ENCODE data around the gene AKR1C2.
"Not testable (repeated sequence)": the region's sequence is repeated elsewhere in the genome, so short reads cannot be mapped to it uniquely, and the experiment has no call there.

The AKR1C2 gene

DNA sequence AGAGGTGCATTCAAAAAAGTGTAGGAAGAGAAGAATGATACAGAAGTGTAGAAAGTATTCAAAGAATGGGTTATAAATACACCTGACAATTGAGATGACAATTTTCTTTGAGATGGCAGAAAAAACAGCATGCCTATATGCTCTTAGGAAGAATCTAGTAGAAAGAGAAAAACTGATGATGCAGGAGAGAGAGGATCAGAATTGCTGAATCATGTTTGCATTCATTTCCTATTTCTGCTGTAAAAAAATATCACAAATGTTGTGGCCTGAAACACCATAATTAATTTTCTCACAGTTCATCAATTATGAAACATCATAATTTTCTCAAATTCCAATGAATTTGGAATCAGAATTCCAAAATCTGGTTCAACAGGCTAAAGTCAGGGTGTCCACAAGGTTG, 50.3 kb downstream of the AKR1C2 start:
- no peak for DNase-seq

DNA sequence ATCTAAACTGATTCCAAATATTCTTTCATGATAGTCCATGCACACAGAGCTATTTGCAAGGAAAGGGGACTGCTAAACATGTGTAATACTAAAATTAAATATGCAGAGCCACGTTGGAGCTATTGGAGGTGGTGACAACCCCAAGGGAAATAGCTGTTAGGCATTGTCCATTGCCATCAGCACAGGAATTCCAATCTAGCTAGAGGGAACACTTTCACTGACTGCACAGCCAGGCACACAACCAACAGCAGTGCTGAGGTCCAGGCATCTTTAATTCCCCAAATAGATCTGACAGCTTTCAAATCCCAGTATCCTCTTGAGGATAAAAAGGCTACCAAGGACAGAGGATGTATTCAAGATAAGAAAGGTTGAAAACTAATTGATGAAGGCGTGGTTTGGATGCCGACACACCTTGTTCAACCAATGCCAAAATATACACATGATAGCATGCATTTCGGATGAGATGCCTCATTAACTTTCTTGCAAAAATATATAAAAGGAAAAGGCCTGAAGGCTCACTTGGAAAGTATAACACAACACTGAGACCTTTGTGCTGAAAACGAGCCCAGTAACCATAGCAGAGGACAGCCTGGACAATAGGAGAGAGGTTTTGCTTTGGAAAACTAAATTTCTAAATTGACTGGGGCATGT, 52.0 kb downstream of the AKR1C2 start:
- DNase-seq = not testable (repeated sequence)

DNA sequence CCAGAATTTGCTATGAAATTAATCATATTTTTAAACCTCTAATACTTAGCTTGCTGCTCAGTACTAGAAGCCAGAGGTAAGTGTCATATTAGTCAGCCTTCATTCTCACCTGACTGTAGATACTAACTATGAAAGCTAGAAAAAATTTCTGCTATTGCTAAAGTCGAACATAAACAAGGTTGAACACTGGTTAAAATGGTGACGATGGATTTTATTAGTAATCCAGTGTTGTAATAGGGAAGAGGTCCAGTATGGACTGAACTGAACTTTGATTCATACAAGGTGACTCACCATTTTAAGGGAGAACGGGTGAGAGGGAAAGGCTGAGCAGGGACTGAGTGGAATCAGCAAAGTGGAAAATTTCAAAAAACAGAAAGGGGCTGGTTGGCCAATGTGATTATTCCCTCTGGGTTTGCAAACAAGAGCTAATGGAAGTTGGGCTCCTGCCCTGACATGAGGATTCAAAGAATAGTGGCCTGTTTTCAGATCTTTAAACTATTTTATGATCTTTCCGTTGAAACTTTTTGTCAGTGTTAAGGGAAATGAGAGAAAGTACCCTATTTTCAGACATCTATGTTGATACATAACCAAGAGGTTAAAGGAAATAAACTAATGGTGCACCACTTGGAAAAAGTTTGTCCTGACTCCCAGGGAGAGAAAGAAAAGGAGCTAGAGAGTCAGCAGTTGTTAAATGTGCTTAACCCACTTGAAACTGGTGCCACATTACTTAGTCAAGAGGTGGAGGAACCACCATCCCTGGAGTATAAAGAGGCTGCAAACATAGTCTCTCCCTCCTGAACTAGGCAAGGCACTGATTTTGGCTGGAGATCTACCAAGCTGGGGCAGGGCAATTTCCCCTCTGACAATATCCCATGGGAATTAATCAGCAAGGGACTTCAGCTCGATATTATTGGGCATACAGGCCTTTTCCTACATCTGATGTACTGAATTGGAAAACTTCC, 55.7 kb downstream of the AKR1C2 start:
- no peak for DNase-seq

DNA sequence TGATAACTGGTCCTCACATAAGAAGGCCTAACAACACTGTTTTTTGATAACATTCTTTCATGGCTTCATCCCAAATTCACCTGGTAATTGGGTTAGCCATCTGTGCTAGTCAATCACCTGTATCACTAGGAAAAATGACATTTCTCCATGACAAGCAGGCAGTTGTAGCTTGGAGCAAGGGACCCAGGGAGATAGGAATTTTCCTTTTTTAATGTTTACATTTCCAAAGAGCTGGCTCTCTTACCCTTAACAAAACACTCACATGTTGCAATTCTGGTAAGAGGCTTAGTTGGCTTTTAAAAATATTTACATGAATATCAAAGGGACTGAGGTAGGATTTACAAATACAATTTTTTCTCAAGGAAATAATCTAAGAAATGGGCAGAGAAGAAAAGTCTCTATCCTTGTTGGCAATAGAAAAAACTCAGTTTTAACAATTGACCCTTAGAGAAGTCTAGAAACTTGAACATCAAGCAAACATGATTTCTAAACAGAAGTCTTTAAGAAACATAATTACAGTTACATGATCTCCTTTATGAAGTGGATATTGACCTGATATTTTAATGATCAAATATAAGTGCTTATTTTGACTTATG, 56.5 kb downstream of the AKR1C2 start:
- DNase-seq = no peak

DNA sequence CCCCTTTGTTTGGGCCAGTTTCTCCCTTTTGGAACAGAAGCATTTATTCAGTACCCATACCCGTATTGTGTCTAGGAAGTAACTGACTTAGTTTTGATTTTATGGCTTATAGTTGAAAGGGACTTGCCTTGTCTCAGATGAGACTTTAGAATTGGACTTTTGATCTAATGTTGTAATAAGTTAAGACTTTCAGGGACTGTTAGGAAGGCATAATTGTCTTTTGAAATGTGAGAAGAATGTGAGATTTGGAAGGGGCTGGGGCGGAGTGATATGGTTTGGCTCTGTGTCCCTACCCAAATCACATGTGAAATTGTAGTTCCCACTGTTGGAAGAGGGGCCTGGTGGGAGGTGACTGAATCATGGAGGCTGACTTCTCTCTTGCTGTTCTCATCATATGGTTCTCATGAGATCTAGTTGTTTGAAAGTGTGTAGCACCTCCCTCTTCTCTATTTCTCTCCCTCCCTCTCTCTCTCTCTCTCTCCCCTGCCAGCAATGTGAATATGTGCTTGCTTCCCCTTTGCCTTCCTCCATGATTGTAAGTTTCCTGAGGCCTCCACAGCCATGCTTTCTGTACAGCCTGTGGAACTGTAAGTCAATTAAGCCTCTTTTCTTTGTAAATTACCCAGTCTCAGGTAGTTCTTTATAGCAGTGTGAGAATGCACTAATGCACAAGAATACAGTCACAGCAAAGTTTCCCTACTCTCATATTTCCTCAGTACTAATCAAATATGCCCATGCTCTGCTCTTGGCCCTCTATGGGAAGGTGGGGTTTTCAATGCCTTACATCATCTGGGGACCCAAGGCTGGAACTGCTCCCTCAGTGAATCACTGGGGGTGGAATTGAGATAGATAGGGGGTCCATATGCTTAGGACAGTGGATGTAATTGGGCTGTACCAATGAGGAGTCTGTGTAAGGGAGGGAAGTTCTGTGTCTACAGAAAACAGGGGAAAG, 57.6 kb downstream of the AKR1C2 start:
- no peak for DNase-seq

DNA sequence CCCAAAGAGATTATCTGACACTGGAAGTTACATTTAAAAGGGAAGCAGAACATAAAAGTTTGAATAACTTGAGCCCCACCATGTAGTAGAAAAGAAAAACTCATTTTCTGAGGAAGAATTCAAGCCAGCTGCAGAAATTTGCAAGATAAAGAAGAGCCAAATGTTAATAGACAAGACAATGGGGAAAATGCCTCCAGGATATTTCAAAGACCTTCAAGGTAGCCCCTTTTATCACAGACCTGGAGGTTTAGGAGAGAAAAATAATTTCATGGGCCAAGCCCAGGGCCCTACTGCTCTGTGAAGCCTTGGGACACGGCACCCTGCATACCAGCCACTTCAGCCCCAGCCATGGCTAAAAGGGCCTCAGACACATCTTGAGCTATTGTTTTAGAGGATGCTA, 58.8 kb downstream of the AKR1C2 start:
- DNase-seq = no peak

DNA sequence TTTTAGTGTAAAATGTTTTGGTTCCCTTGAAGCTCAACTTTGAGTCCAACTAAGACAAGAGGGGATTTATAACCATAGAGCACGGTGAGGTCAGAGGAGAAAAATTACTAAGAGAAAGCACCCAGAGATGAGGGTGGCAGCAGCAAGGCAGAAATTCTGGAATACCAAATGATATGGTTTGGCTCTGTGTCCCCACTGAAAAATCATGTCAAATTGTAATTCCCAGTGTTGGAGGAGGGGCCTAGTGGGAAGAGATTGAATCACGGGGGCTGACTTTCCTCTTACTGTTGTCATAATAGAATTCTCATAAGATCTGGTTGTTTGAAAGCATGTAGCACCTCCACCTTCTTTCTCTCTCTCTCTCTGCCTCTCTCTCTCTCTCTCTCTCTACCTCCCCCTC, 59.8 kb downstream of the AKR1C2 start:
- DNase-seq = no peak

DNA sequence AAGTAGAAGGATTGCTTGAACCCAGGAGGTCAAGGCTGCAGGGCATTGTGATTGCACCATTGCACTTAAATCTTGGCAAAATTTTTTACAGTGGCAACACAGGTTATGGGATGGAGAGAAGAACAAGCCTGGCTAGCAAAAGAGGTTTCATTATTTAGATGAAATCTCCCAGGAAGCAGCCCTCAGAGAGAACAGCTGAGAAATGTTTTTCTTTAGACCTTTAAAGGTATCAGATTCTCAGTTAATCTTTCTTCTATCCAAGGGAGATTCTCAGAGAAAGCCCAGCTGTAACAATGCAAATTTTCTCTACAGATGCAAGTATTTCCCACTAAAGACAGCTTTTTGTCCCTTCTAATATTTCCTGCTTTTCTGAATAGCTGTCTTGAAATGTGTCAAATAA, 60.2 kb downstream of the AKR1C2 start:
- not testable (repeated sequence) for DNase-seq

DNA sequence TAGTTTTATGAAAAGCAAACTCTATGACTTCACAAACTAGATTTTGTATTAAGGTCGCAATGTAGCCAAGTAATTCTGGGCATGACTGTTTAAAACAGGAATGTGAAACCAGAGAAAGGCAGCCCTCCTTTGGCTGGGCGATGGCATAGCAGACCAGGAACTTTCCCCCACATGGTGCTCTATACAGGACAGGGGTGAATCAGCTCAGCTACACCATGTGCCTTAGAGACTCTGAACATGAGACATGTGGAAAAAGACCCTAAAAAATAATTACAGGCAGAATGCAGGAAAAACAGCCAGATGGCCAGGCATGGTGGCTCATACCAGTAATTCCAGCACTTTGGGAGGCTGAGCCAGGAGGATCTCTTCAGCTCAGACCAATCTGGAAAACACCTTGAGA, 60.7 kb downstream of the AKR1C2 start:
- not testable (repeated sequence) for DNase-seq

DNA sequence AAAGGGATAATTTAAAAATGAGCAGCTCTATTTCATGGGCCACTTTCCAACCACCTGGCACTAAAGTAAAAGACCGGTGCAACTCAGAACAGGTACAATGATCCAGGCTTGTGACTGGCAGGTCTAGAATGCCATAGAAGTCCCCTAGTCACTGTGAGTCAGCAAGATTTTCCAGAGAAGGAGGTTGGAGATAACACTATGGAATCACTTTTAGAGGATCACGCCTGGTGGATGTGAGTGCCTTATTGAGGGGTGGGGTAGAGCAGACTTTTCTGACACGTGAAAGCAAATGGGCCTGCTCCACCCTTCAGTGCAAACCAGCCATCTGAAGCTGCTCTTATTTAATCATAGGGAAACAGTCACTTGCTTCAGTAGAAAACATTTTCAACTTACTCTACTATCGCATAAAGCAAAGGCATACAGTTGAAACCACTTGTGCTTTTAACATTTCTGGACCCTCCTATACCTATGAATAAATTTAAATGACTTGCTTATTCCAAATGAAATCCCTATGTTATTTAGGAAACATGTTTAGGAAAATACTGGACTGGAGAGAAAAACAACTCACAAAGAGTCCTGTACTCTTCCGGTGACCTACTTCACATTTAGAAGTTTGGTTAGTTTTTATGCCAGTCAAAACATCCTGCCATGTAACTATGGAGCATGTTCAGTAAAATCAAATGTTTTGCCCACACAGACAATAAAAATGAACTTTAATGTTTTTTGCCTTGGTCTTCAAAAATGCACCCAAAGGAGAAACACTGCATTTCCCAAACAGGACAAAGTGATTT, 61.9 kb downstream of the AKR1C2 start:
- no peak for DNase-seq

DNA sequence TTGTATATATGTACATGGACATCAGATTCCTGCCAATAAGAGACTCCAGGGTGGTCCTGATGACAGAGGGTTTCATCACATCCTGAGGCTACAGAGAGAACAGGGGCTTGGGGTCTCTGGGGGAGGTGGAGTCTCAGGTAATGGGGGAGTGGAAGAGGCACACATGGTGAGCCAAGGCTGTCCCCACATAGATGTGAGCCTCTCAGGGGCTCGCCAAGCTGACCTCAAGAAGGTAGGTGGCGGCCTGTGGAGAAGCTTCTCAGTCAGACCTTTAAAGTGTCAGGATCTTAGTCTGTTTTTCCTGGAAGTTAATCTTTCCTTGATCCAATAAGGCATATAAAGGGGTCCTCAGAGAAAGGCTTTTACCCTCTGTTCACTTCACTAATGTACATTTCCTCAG, 62.7 kb downstream of the AKR1C2 start:
- not testable (repeated sequence) for DNase-seq

DNA sequence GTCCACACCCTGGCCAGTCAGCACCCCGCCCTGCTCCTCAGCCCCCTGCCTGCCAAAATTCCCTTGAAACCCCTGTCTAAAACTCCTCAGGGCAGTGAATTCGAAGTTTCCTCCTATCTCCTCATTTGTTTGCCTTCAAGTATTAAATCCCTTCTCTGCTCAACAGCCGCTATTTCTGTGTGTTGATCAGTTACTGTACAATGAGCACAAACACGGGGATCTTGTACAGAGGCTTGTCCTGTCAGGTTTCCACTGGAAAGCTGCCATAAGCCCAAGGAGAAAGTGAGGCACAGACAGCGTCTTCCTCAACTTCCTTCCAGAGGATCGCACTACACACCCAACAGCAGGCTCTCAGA, 63.6 kb downstream of the AKR1C2 start:
- not testable (repeated sequence) for DNase-seq

DNA sequence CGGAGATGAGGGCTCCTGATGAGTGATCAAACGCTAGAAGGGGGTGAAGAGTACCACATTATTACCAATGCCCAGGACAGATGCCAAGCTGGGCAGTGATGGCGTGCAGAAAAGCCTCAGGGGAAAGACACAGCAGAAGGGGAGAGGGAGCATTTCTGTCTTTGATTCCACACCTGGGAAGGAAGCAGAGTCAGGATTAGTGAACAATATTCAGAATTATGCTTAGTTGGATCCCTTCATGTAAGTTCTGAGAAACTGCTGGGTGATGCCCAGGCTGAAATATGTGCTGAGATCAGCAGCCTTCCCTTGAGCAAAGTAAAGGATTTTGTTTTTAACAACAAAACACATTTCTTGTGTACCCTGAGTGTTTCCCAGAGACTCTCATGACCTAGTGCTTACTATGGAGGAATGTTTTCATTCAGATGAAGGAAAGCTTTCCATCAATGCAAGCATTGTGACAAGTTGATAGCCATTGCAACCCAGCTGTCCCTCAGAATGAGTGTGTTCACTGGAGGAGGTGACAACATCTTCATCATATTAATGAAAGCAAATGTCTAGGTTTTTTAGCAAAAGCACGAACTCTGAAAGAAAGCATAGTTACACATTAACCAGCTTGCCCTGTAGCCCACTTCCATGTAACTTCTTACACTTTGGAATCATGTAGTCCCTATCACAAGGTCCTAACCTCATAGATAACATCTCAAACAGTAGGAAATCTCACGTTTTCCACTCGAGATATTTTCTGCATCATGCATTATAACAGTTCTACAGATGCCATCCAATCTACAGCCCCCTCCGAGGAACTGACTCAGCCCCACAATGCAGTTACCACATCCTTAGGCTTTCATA, 64.2 kb downstream of the AKR1C2 start:
- DNase-seq = no peak

All from CD4-positive, alpha-beta T cell treated with Interleukin-17A for 4 hours (primary cell).